ENCODE data around the gene SCGB1C1.

DNA sequence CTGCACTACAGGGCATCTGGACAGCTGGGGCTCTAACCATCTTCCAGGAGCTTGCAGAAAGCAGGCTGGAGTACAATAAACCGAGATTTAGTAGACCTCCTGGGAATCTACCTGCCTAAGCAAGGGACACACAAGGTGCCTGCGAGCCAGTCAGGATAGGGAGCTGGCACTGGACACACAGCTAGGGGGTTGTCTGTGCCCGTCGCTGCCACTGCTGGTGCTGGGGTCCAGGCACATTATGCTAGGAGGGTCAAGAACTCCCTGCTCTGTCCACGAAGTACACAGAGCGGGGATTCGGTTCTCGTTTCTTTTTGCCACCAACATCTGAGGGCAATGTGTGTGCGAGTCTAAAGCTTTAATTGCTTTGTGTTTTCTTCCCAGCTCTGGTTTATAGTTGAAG is 18.9 kb downstream of the SCGB1C1 start:
- TF ChIP-seq EZH2 (IDR thresholded peaks at IDR 0.05; ENCODE audit: low read length) = no peak
- TF ChIP-seq, protein P1, sequence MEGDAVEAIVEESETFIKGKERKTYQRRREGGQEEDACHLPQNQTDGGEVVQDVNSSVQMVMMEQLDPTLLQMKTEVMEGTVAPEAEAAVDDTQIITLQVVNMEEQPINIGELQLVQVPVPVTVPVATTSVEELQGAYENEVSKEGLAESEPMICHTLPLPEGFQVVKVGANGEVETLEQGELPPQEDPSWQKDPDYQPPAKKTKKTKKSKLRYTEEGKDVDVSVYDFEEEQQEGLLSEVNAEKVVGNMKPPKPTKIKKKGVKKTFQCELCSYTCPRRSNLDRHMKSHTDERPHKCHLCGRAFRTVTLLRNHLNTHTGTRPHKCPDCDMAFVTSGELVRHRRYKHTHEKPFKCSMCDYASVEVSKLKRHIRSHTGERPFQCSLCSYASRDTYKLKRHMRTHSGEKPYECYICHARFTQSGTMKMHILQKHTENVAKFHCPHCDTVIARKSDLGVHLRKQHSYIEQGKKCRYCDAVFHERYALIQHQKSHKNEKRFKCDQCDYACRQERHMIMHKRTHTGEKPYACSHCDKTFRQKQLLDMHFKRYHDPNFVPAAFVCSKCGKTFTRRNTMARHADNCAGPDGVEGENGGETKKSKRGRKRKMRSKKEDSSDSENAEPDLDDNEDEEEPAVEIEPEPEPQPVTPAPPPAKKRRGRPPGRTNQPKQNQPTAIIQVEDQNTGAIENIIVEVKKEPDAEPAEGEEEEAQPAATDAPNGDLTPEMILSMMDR (optimal IDR thresholded peaks at IDR 0.05 in 1 of 3, IDR thresholded peaks at IDR 0.05 in 1 of 3, conservative IDR thresholded peaks at IDR 0.05 in 1 of 3; ENCODE audit: extremely low read depth in 1 of 3, insufficient read depth in 2 of 3, low read length in 3 of 3) = no peak
